GM12875 (cell line): ENCODE measurements around the gene GJD2.

ENCODE experiments used
- H3K4me3 ChIP-seq: one replicate; pipeline ENCODE4 v1.5.1; 2011; ENCODE audit warnings: low read depth, low read length, control low read depth
- TF ChIP-seq, protein P1 (sequence below): IDR thresholded peaks from 2 replicates; pipeline ENCODE4 v1.5.1; 2011; ENCODE audit warnings: low read depth, mild to moderate bottlenecking, control low read depth, inconsistent platforms, low read length, moderate library complexity, borderline replicate concordance; ENCODE audit not compliant: insufficient read depth

Gene GJD2

GRCh38 chr15:34786206-34786605 is 31.4 kb upstream of the GJD2 start:
- TF ChIP-seq, protein P1, sequence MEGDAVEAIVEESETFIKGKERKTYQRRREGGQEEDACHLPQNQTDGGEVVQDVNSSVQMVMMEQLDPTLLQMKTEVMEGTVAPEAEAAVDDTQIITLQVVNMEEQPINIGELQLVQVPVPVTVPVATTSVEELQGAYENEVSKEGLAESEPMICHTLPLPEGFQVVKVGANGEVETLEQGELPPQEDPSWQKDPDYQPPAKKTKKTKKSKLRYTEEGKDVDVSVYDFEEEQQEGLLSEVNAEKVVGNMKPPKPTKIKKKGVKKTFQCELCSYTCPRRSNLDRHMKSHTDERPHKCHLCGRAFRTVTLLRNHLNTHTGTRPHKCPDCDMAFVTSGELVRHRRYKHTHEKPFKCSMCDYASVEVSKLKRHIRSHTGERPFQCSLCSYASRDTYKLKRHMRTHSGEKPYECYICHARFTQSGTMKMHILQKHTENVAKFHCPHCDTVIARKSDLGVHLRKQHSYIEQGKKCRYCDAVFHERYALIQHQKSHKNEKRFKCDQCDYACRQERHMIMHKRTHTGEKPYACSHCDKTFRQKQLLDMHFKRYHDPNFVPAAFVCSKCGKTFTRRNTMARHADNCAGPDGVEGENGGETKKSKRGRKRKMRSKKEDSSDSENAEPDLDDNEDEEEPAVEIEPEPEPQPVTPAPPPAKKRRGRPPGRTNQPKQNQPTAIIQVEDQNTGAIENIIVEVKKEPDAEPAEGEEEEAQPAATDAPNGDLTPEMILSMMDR, result no peak
- no peak overlapping the region for H3K4me3 ChIP-seq

DNA sequence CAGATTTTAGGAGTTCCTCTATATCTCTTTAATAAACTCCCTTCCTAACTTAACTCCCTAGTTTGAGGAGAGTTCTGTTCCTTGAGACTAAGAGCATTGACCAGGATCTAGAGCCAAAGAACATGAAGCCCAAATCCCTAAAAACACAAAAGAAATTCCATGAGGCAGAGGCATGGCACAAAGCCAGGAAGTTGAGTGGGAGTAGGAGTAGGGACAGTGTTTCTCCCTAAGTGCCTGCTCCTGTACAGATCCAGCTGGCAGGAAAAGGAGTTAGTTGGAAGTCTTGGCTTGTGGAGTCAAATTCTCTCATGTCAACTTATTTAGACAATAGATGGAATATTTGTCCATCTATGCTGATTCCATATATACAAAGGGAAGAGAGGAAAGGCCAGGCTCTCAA is 29.2 kb upstream of the GJD2 start:
- H3K4me3 ChIP-seq, result no peak overlapping the region
- TF ChIP-seq, protein P1, result no peak

DNA sequence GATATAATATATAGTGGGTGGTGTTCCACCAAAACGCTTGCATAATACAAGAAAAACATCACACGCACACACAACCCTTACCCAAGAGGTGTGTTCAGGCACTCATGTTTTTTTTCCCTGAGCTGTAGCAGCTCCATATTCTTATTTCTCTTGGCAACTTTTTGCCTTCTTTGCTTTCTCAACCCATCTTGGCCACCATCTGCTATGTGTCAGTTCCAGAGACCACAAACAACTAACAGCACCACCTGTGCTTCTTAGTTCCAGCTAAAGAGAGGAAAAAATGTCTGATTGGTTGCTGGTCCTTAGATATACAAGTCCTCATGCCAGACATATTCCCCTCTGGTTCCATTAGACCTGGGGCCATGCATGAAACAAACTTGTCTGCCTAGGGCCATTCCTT is 28.6 kb upstream of the GJD2 start:
- H3K4me3 ChIP-seq, result no peak overlapping the region
- TF ChIP-seq, protein P1, result no peak

DNA sequence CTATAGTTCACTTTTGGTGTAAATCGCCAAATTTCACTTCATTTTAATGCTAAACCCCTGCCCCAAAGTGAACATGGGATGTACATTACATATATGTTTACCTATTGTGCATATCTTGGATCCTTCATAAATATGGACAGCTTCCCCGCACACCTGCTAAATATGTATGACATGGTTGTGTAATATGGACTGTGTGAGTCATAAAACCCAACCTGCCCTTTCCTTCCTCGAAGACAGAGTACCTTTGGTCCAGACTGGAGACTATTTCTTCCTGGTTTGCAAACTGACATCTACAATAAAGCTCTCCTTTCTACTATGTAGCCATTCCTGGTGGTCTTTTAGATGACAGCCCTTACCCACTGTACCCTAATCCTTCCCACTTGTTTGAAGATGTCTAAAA is 28.1 kb upstream of the GJD2 start:
- H3K4me3 ChIP-seq, result no peak overlapping the region
- TF ChIP-seq, protein P1, result no peak

DNA sequence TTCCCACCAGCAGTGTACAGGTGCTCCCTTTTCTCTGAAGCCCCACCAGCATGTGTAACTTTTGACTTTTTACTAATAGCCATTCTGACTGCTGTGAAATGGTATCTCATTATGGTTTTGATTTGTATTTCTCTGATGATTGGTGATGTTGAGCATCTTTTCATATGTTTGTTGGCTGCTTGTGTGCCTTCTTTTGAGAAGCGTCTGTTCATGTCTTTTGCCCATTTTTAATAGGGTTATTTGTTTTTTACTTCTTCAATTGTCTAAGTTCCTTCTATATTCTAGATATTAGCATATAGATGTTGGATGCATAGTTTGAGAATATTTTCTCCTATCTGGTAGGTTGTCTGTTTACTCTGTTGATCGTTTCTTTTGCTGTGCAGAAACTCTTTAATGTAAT is 25.9 kb upstream of the GJD2 start:
- TF ChIP-seq, protein P1, result no peak
- no peak overlapping the region for H3K4me3 ChIP-seq

DNA sequence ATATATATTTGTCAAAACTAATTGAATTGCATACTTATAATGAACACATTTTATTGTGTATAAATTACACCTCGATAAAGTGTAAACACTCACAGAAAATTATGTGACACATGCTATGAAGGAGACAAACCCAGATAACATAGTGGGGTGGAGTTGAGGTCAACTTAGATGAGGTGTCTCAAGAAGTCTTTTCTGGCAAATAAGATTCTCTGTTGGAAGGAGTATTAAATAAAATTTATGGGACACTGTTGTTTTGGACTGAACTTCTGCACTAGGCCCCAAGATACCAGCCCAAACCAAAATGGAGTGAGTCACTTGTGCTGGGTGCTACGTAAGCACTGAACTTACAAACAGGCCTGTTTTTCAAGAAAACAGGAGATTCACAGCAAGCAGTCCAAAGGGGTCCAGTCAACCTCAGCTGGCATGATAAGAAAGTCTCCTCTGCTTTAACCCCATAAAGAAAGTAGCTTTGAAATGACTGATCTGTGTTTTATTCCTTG is 21.9 kb upstream of the GJD2 start:
- no peak overlapping the region for H3K4me3 ChIP-seq
- TF ChIP-seq, protein P1, result no peak

DNA sequence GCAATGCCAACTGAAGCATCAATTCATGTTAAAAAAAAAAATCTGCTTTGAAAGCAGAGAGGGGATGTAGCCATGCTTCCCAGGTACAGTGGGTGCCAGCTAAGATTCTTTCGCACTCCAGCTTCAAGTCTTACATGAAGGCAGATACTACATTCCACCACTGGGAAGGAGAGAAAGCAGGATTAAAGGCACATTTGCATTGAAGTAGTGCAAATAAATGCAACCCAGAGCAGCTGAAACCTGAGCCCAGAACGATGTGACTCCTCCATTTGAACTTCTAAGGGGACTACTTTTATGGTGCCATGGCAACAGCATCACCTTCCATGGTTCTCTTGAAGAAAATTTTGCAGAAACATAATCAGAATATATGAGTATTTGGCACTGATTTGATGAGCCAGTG is 19.1 kb upstream of the GJD2 start:
- no peak overlapping the region for H3K4me3 ChIP-seq
- TF ChIP-seq, protein P1, result no peak
